HG03103 (cell line): ENCODE measurements around the gene PRKG1.

Experiments
- ATAC-seq: cut with Tn5 transposase; IDR thresholded peaks from one replicate; pipeline ENCODE4 v1.9.1; 2021; ENCODE audit warnings: low read depth; ENCODE audit not compliant: unreplicated experiment

Gene PRKG1

GRCh38 chr10:52308251-52309031 lies 1234.2 kb downstream of the PRKG1 start:
- peak; percentile 65 for ATAC-seq

DNA sequence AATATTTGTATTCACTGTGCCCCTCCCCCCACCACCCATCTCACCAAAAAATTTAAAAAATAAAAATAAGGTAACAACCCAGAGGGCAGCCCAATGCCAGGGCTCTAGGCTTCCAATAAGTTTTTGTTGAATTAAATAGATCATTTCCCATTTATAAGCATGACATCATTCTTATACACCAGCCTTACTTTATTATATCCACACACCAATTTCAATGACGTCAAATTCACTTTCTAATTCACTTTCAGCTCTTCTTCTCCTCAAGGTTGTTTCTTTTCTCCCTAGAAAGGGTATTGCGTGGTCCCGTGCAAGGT lies 1238.6 kb downstream of the PRKG1 start:
- ATAC-seq = no peak

GRCh38 chr10:52313256-52313932 lies 1239.1 kb downstream of the PRKG1 start:
- no peak for ATAC-seq

DNA sequence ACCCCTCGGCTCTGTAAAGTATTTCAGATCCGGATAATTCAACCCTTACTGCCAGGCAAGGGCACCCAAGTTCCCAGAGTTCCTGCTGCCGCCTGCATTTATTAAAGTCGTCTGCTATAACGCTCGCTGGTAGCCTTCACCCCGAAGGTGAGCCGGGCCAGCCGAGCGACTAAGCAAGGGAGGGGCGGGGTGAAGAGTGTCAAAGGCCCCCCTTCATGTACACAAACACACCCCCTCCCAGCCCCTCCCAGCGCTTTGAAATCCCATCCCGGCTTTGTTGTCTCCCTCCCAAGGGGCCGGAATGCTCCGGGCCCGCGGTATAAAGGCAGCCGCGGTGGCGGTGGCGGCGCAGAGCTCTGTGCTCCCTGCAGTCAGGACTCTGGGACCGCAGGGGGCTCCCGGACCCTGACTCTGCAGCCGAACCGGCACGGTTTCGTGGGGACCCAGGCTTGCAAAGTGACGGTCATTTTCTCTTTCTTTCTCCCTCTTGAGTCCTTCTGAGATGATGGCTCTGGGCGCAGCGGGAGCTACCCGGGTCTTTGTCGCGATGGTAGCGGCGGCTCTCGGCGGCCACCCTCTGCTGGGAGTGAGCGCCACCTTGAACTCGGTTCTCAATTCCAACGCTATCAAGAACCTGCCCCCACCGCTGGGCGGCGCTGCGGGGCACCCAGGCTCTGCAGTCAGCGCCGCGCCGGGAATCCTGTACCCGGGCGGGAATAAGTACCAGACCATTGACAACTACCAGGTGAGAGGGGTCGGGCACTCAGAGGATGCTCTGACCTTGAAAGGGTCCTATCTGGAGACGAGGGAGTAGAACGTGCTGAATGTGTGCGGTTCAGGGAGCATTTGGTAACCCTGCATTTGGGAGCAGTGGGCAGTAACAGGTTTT lies 1239.9 kb downstream of the PRKG1 start, which contains the start of gene DKK1:
Gene DKK1, plus strand, starts transcription at position 349 of the 889 bp plus-strand sequence. Its CDS starts 154 bp downstream, at position 503.
- ATAC-seq = peak; percentile 52

DNA sequence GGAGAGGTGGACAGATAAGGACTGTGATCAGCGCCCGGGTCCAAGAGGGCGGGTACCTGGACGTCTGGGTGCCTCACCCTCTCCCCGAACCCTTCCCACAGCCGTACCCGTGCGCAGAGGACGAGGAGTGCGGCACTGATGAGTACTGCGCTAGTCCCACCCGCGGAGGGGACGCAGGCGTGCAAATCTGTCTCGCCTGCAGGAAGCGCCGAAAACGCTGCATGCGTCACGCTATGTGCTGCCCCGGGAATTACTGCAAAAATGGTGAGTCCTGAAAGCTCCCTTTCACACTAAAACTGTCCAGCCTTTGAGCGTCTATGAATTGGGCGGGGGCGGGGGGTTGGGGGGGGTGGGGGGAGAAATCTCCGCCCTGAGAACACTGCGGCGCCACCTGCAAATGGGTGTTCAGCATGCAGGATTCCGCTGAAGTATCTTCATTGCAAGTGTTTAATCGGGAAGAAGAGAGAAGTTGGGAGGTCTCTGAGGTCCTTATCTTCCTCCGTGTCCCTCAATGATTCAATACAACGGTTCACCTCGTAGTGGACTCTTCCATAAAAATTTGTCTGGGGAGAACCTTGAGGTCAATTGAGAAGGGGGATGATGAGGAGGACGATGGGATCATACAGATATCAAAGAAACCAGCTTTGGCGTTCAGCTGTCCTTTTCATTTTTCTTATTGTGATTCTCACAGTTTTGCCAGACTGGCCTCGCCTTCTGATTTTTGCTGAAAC lies 1240.7 kb downstream of the PRKG1 start:
- ATAC-seq = peak; percentile 6

DNA sequence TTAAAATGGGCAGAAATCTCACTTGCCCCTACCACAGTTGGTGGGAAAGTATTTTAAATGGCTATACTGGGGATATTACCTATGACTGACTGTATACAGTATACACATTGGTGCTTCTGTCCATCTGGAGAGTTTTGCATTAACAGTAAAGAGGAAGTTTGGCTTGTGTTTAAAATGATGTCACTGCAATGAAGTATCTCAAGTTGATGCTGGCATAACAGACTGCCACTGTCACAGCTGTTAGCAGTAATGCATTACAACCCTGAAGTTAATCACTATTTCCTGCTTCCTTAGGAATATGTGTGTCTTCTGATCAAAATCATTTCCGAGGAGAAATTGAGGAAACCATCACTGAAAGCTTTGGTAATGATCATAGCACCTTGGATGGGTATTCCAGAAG lies 1241.7 kb downstream of the PRKG1 start:
- ATAC-seq = no peak

DNA sequence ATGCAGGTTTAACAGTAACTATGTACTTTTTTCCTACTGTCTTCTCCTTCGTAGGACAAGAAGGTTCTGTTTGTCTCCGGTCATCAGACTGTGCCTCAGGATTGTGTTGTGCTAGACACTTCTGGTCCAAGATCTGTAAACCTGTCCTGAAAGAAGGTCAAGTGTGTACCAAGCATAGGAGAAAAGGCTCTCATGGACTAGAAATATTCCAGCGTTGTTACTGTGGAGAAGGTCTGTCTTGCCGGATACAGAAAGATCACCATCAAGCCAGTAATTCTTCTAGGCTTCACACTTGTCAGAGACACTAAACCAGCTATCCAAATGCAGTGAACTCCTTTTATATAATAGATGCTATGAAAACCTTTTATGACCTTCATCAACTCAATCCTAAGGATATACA lies 1242.2 kb downstream of the PRKG1 start:
- no peak for ATAC-seq

DNA sequence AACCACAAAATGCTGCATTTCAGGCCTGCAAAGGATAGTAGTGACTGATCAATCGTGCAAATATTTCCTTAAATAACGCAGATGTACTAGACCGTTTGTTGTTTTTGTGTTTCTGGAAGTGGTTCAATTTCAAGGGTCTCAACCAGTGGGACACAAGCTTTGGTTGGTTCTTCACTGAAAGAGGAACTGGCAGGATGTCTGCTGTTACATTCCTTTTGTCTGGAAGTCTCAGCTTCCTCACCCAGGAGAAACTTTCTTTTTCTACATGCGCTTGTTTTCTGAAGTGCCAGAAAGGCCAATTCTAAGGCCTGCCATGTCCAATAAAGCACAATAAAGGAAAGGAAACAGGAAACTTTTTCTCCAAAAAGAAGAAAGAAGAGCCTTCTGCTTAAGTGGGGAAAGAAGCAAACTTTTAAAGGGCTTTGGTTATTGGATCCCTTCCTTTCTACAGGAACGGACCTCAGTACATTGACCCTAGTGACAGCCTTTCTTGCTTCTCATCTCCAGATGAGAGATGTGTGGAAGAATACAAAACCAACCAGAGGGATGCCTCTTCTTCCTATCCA lies 1243.9 kb downstream of the PRKG1 start:
- ATAC-seq = no peak

- no peak for ATAC-seq
Observed at GRCh38 chr10:52318822-52319464, 1244.7 kb downstream of the PRKG1 start.

DNA sequence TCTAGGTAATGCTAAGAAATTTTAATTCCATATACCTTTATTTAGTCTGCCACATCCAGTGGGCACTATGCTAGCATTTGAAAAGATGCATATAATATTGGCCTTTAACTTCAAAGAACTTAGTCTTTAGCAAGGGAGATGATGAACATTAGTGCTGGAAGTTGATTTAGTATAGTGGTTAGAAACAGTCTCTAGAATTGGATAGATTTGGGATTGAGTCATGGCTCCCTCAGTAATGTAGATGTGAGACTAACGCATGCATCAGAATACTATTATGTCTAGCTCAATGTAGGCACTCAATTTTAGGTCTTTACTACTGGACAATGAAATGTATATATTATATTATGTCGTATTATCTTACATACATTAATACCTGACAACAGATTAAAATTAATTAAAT lies 1245.6 kb downstream of the PRKG1 start:
- ATAC-seq = no peak

DNA sequence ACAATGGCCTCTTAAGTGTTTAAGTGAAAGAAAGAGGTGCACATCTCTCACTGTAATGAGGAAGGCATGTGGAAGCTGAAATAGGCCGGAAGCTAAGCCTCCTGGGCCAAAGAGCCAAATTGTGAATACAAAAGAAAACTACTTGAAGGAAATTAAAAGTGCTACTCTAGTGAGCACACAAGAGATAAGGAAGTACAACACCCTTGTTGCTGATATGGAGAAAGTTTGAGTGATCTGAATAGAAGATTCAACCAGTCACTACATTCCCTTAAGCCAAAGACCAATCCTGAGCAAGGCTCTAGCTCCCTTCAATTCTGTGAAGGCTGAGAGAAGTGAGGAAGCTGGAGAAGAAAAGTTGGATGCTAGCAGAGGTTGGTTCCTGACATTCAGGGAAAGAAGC lies 1248.0 kb downstream of the PRKG1 start:
- ATAC-seq = no peak

DNA sequence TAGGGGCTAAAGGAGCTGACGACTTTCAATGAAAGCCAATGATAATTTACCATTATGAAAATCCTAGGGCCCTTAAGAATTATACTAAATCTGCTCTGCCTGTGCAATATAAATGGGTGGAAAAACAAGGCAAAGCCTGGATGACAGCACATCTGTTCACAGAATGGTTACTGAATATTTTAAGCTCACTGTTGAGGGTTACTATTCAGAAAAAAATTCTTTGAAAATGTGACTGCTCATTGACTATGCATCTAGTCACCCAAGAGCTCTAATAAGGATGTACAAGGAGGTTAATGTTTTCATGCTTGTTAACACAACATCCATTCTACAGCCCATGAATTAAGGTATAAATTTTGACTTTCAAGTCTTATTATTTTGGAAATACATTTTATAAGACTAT lies 1248.6 kb downstream of the PRKG1 start:
- ATAC-seq = no peak

- no peak for ATAC-seq
Observed at GRCh38 chr10:52326382-52326781, 1252.1 kb downstream of the PRKG1 start.

- no peak for ATAC-seq
Observed at GRCh38 chr10:52331638-52332364, 1257.5 kb downstream of the PRKG1 start.

GRCh38 chr10:52332815-52333214 lies 1258.5 kb downstream of the PRKG1 start:
- no peak for ATAC-seq

- ATAC-seq = no peak
Observed at GRCh38 chr10:52334595-52334994, 1260.3 kb downstream of the PRKG1 start.

DNA sequence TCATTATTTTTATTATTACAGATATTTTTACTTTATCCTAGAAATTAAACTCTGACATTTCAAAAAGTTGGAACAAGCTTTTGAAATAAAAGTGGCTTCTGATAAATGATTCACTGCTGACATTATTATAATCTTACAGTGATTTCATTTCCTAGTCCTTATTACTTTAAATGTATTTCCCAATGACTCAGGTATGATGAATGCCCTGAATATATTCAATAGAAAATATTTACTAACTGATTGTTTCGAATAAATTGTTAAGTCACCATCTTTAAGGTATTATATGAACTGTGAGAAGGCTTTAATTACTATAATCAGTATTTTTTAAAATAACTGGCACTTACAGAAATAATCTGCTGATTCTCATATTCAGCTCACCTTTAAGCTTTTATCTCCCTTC lies 1261.4 kb downstream of the PRKG1 start:
- ATAC-seq = no peak

GRCh38 chr10:52337225-52337624 lies 1262.9 kb downstream of the PRKG1 start:
- ATAC-seq = no peak

GRCh38 chr10:52343439-52343838 lies 1269.2 kb downstream of the PRKG1 start:
- ATAC-seq = no peak
